NCI-H2227 treated with DMSO at 0.1 percent for 48 hours (cell line): ENCODE data around the gene COX6A1.
"Not testable (repeated sequence)": the region's sequence is repeated elsewhere in the genome, so short reads cannot be mapped to it uniquely, and the experiment has no call there.

Source experiments
- DNase-seq: peaks from one replicate; lab custom pipeline; 2025; lab: John Stamatoyannopoulos, UW

COX6A1 gene

GRCh38 chr12:120468325-120468820 lies 30.5 kb downstream of the COX6A1 start:
- DNase-seq = no peak

- no peak for DNase-seq
These were observed 31.0 kb downstream of the COX6A1 start for GRCh38 chr12:120468821-120469449.

GRCh38 chr12:120469450-120470149 lies 31.7 kb downstream of the COX6A1 start, which contains the start of gene SRSF9:
Gene SRSF9, minus strand, starts transcription at chr12:120469748. Its CDS starts 139 bp downstream, at chr12:120469609.
- DNase-seq = peak; percentile 92

GRCh38 chr12:120470150-120470784 lies 32.4 kb downstream of the COX6A1 start:
- DNase-seq = no peak

GRCh38 chr12:120472521-120472920 lies 34.6 kb downstream of the COX6A1 start:
- DNase-seq = no peak

GRCh38 chr12:120473807-120474615 lies 36.1 kb downstream of the COX6A1 start:
- no peak for DNase-seq

- DNase-seq = no peak
These were observed 36.7 kb downstream of the COX6A1 start for GRCh38 chr12:120474616-120474960.

GRCh38 chr12:120475643-120476042 lies 37.7 kb downstream of the COX6A1 start:
- no peak for DNase-seq

- no peak for DNase-seq
These were observed 41.5 kb downstream of the COX6A1 start for GRCh38 chr12:120479458-120479857.

- DNase-seq = no peak
These were observed 42.3 kb downstream of the COX6A1 start for GRCh38 chr12:120480211-120480610.

GRCh38 chr12:120481022-120481767 lies 43.3 kb downstream of the COX6A1 start:
- no peak for DNase-seq

GRCh38 chr12:120483621-120484020 lies 45.7 kb downstream of the COX6A1 start:
- no peak for DNase-seq

- DNase-seq = no peak
These were observed 48.3 kb downstream of the COX6A1 start for GRCh38 chr12:120485961-120486881.

GRCh38 chr12:120487552-120487951 lies 49.6 kb downstream of the COX6A1 start:
- DNase-seq = not testable (repeated sequence)

- no peak for DNase-seq
These were observed 50.2 kb downstream of the COX6A1 start for GRCh38 chr12:120488057-120488640.

GRCh38 chr12:120489018-120489417 lies 51.1 kb downstream of the COX6A1 start:
- DNase-seq = no peak

GRCh38 chr12:120490325-120490724 lies 52.4 kb downstream of the COX6A1 start:
- DNase-seq = no peak
